ENCODE results near the gene ATP1A2.
"Not testable (repeated sequence)": the region's sequence is repeated elsewhere in the genome, so short reads cannot be mapped to it uniquely, and the experiment has no call there.

The ATP1A2 gene

GRCh38 chr1:160101717-160102522 lies 13.6 kb upstream of the ATP1A2 start:
- DNase-seq = no peak

- DNase-seq = no peak
Measured at GRCh38 chr1:160103658-160104408, 11.7 kb upstream of the ATP1A2 start.

- DNase-seq = no peak
Measured at GRCh38 chr1:160104486-160104885, 11.1 kb upstream of the ATP1A2 start.

GRCh38 chr1:160105155-160105554 lies 10.4 kb upstream of the ATP1A2 start:
- no peak for DNase-seq

- DNase-seq = no peak
Measured at GRCh38 chr1:160107512-160107911, 8.0 kb upstream of the ATP1A2 start.

GRCh38 chr1:160108888-160109662 lies 6.5 kb upstream of the ATP1A2 start:
- DNase-seq = no peak

GRCh38 chr1:160109686-160110085 lies 5.9 kb upstream of the ATP1A2 start:
- DNase-seq = no peak

GRCh38 chr1:160111462-160111861 lies 4.1 kb upstream of the ATP1A2 start:
- not testable (repeated sequence) for DNase-seq

- no peak for DNase-seq
Measured at GRCh38 chr1:160112357-160112756, 3.2 kb upstream of the ATP1A2 start.

- no peak for DNase-seq
Measured at GRCh38 chr1:160113407-160113806, 2.2 kb upstream of the ATP1A2 start.

- DNase-seq = no peak
Measured at GRCh38 chr1:160114085-160114484, 1.5 kb upstream of the ATP1A2 start.

- DNase-seq = no peak
Measured at GRCh38 chr1:160116283-160117147, 956 bp downstream of the ATP1A2 start.

GRCh38 chr1:160117300-160117699 lies 1.7 kb downstream of the ATP1A2 start:
- no peak for DNase-seq

- no peak for DNase-seq
Measured at GRCh38 chr1:160117709-160118183, 2.2 kb downstream of the ATP1A2 start.

- no peak for DNase-seq
Measured at GRCh38 chr1:160118928-160119327, 3.4 kb downstream of the ATP1A2 start.

GRCh38 chr1:160120797-160121196 lies 5.2 kb downstream of the ATP1A2 start:
- DNase-seq = no peak

GRCh38 chr1:160121388-160121787 lies 5.8 kb downstream of the ATP1A2 start:
- no peak for DNase-seq

GRCh38 chr1:160122978-160123495 lies 7.5 kb downstream of the ATP1A2 start:
- DNase-seq = no peak

GRCh38 chr1:160123726-160124125 lies 8.2 kb downstream of the ATP1A2 start:
- no peak for DNase-seq

GRCh38 chr1:160124705-160125478 lies 9.3 kb downstream of the ATP1A2 start:
- no peak for DNase-seq

- DNase-seq = no peak
Measured at GRCh38 chr1:160125746-160126145, 10.2 kb downstream of the ATP1A2 start.
